Measurements from ENCODE around the gene THEMIS.

GRCh38 chr6:127749095-127749494, 151.8 kb downstream of the THEMIS start:
- no peak for TF ChIP-seq POLR2A (IDR thresholded peaks at IDR 0.05)
- TF ChIP-seq, protein P1, sequence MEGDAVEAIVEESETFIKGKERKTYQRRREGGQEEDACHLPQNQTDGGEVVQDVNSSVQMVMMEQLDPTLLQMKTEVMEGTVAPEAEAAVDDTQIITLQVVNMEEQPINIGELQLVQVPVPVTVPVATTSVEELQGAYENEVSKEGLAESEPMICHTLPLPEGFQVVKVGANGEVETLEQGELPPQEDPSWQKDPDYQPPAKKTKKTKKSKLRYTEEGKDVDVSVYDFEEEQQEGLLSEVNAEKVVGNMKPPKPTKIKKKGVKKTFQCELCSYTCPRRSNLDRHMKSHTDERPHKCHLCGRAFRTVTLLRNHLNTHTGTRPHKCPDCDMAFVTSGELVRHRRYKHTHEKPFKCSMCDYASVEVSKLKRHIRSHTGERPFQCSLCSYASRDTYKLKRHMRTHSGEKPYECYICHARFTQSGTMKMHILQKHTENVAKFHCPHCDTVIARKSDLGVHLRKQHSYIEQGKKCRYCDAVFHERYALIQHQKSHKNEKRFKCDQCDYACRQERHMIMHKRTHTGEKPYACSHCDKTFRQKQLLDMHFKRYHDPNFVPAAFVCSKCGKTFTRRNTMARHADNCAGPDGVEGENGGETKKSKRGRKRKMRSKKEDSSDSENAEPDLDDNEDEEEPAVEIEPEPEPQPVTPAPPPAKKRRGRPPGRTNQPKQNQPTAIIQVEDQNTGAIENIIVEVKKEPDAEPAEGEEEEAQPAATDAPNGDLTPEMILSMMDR (IDR thresholded peaks at IDR 0.05) = no peak

All from Peyer's patch (tissue), 4 donors.